Uterus (tissue), 4 donors: ENCODE data around the gene CIB4. TPM values are rescaled to one million over a fixed set of nuclear protein-coding genes. Genes with fewer than 3 reads are reported as not detected.
A peak's percentile ranks its signal among the peaks of the same experiment; 100 is the strongest.

Experiments
- DNase-seq, 2 donors: peaks; one replicate each; pipeline ENCODE4 v3.0.0-alpha.2; 2019 to 2020
- H3K27ac ChIP-seq, 2 donors: fragments of 200-600 bp; sonication (generic); 1 replicate in 1 of 2; 2 replicates in 1 of 2; pipeline ENCODE4 v1.5.1; 2016 to 2018
- H3K27me3 ChIP-seq, 2 donors: fragments of 200-600 bp; sonication (generic); one replicate each; pipeline ENCODE4 v1.5.1; 2018 to 2019; ENCODE audit warnings: control low read depth in 1 of 2
- H3K36me3 ChIP-seq, 2 donors: fragments of 200-600 bp; sonication (generic); one replicate each; pipeline ENCODE4 v1.5.1; 2019; ENCODE audit warnings: control low read depth in 1 of 2
- H3K4me1 ChIP-seq, 2 donors: fragments of 200-600 bp; sonication (generic); one replicate each; pipeline ENCODE4 v1.5.1; 2018 to 2019; ENCODE audit warnings: control low read depth in 1 of 2
- H3K4me3 ChIP-seq, 2 donors: fragments of 200-600 bp; sonication (generic); 1 replicate in 1 of 2; 2 replicates in 1 of 2; pipeline ENCODE4 v1.5.1; 2018 to 2019; ENCODE audit warnings: mild to moderate bottlenecking in 1 of 2
- H3K9me3 ChIP-seq, 2 donors: fragments of 200-600 bp; sonication (generic); one replicate each; pipeline ENCODE4 v1.5.1; 2019; ENCODE audit warnings: control low read depth in 1 of 2
- CTCF ChIP-seq, 4 experiments: fragments of 200-600 bp in 2 of 4; fragments of 450-650 bp in 2 of 4; sonication (generic) in 2 of 4; IDR thresholded peaks; one replicate each; pipeline ENCODE4 v1.5.1; 2016 to 2019; ENCODE audit warnings: antibody characterized with exemption in 4 of 4, mild to moderate bottlenecking in 2 of 4, moderate library complexity in 1 of 4
- POLR2A ChIP-seq, 2 donors: fragments of 450-650 bp; IDR thresholded peaks; one replicate each; pipeline ENCODE4 v1.6.1; 2016; ENCODE audit warnings: antibody characterized with exemption in 2 of 2, mild to moderate bottlenecking in 1 of 2, moderate library complexity in 1 of 2
- intact Hi-C: fragments of 100-400 bp; cut with DNase I; formaldehyde crosslinking; loops from one replicate; pipeline ENCODE4 v1.15.1; 2023; ENCODE audit warnings: low total_unique reads
- total RNA-seq, 4 donors: library from RNA; depleted of rRNA in 3 of 4; stranded (reverse); fragments of >200 nt in 3 of 4; gene quantifications; one replicate each; pipeline versions ENCODE4 v1.1.0 to v1.2.4, GENCODE V29; 2014 to 2023
- donor health status: DM: yes; HTN: yes; CAD: no.

The CIB4 gene
- total RNA-seq, 4 donors from 2014 or later = 0.61 TPM; not detected in 3

DNA sequence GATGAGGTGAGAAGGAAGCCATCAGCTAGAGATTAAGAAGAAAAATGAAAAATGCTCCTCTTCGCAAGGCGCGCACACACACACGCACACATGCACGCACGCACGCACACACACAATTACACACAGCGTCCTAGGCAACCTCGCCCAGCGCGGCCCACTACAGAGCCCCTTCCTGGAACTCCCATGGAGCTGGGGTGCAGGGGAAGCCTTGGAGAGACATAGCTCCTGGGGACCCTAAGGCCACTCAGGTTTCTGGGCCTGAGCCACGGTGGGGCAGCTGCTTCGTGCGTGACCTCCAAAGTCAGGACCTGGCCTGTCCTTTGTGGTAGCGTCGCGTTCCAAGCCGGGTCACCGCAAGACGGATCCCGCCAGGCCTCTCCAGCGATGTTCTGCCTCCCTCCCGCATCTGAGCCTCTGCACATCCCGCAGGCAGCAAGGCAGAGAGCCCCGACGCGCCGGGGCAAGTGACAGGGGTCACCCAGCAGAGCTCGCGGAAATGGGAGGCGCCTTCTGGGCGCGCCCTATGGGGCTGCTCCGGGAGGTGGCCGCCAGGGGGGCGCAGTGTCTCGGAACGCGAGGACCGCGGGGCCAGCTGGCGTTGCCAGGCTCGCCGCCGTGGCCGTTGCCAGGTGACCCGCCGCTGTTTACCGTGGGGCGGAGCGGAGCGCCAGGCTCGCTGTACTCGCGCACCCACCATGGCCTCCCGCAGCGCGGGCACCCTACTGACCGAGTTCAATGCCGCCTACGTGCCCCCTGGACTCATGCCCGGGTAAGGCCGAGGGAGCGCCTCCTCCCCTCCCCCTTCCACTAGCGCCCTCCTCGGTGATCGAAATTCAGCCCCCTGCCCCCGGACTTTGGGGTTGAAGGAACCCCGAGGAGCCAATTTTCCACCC, 79.0 kb downstream of the CIB4 start:
- Histone ChIP-seq H3K4me1 (peaks cover 0 to 8% of the 10 kb centered on the region in 2 donors), H3K4me3 (peak overlapping the region in 1 of 2 donors; percentile 6), H3K9me3 (no peaks in the 10 kb centered on the region), H3K36me3 (no peaks in the 10 kb centered on the region), H3K27ac (no peak overlapping the region), H3K27me3 (peaks cover 5 to 8% of the 10 kb centered on the region in 2 donors)
- intact Hi-C loops = no loop called here
- no peak for DNase-seq
- TF ChIP-seq CTCF (IDR thresholded peaks at IDR 0.05) (peak in 1 of 4 experiments; percentile 17), POLR2A (IDR thresholded peaks at IDR 0.05) (no peak)

- no peak for DNase-seq
- H3K4me1 ChIP-seq = peaks cover 0 to 8% of the 10 kb centered on the region in 2 donors
- TF ChIP-seq CTCF (IDR thresholded peaks at IDR 0.05) (no peak), POLR2A (IDR thresholded peaks at IDR 0.05) (no peak)
- intact Hi-C loops = no loop called here
- H3K4me3 ChIP-seq = no peak overlapping the region
- peaks cover 5 to 7% of the 10 kb centered on the region in 2 donors for H3K27me3 ChIP-seq
- H3K27ac ChIP-seq = no peak overlapping the region
- H3K9me3 ChIP-seq = no peaks in the 10 kb centered on the region
- H3K36me3 ChIP-seq = no peaks in the 10 kb centered on the region
Observed at GRCh38 chr2:26561376-26561775, 79.8 kb downstream of the CIB4 start.

DNA sequence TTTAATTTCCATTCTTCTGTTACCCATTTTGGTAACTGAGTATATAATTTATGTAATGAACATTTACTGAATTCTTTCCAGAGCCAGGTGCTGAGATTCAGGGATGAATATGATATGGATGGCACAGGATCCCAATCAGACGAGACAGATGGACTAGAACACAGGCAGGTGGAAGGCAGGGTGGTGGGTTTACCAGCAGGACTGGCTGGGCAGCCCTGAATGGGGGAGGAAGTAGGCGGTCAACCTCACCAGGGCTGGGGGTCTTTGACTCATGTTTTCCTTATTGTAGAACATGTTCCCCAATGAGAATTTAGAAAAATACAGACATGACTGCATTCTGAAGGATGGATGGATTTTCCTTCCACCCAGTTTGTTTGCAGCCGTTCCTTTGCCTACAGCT, 80.3 kb downstream of the CIB4 start:
- Histone ChIP-seq H3K4me1 (peaks cover 0 to 8% of the 10 kb centered on the region in 2 donors), H3K4me3 (no peak overlapping the region), H3K36me3 (no peaks in the 10 kb centered on the region), H3K9me3 (no peaks in the 10 kb centered on the region), H3K27me3 (peaks cover 3 to 5% of the 10 kb centered on the region in 2 donors), H3K27ac (no peak overlapping the region)
- intact Hi-C loops = no loop called here
- TF ChIP-seq CTCF (IDR thresholded peaks at IDR 0.05) (no peak), POLR2A (IDR thresholded peaks at IDR 0.05) (no peak)
- no peak for DNase-seq

- Histone ChIP-seq H3K9me3 (no peaks in the 10 kb centered on the region), H3K36me3 (no peaks in the 10 kb centered on the region), H3K4me1 (peaks cover 0 to 8% of the 10 kb centered on the region in 2 donors), H3K27ac (no peak overlapping the region), H3K27me3 (peaks cover 3 to 5% of the 10 kb centered on the region in 2 donors), H3K4me3 (no peak overlapping the region)
- intact Hi-C loops = no loop called here
- TF ChIP-seq CTCF (IDR thresholded peaks at IDR 0.05) = no peak
- TF ChIP-seq POLR2A (IDR thresholded peaks at IDR 0.05) = no peak
- no peak for DNase-seq
Observed at GRCh38 chr2:26559556-26559955, 81.6 kb downstream of the CIB4 start.

- Histone ChIP-seq H3K9me3 (no peaks in the 10 kb centered on the region), H3K4me3 (no peak overlapping the region), H3K27ac (no peak overlapping the region), H3K27me3 (peaks cover 3 to 5% of the 10 kb centered on the region in 2 donors), H3K36me3 (no peaks in the 10 kb centered on the region), H3K4me1 (peaks cover 0 to 8% of the 10 kb centered on the region in 2 donors)
- intact Hi-C loops = no loop called here
- DNase-seq = no peak
- TF ChIP-seq CTCF (IDR thresholded peaks at IDR 0.05) = no peak
- no peak for TF ChIP-seq POLR2A (IDR thresholded peaks at IDR 0.05)
Observed at GRCh38 chr2:26559044-26559405, 82.1 kb downstream of the CIB4 start.
